HG02571 (cell line): ENCODE results near the gene HES2.
"Not testable (repeated sequence)": the region's sequence is repeated elsewhere in the genome, so short reads cannot be mapped to it uniquely, and the experiment has no call there.

Experiments used
- ATAC-seq: cut with Tn5 transposase; IDR thresholded peaks from one replicate; pipeline ENCODE4 v1.9.1; 2021; ENCODE audit warnings: mild to moderate bottlenecking, moderate library complexity; ENCODE audit not compliant: unreplicated experiment

Gene HES2

DNA sequence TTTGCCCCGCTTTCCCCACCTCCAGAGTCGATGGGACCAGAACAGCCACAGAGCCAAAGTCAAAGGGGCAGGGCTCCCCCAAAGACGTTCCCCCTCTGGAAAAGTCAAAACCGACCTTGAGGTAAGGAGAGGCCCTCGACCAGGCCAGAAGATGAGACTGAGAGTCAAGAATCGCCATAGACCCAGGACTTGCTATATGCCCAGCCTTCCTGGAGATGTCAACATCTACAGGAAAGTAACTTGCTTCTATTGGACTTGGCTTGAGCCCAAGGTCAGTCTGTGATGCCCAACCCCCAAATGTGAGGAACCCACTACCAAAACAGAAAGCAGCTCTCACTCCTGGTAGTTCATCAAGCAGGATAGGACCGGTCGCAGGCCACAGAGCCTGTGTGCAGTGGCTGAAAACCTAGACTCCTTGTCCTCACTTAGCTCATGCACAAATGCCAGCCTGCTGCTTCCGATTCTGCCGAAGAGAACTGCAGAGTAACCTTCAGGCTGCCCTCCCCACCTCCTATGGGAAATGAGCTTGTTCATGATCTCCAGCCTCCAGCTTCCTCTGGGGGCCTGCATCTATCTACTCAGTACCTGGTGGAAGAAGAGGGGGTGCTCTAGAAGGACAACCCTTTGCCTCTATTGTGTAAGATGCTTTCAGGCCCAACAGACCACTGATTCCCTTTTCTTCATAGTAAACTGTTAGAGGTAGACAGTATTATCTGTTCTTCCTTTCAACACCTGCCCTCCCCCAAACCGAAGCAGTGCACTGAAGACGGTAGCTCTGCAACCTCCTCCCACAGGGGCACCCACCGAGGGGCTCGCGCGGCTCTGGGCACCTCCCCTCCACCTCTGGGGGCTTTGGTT, 27.5 kb downstream of the HES2 start:
- ATAC-seq = no peak

- ATAC-seq = no peak
Measured at GRCh38 chr1:6389971-6390370, 29.7 kb downstream of the HES2 start.

- ATAC-seq = no peak
Measured at GRCh38 chr1:6386371-6386949, 33.3 kb downstream of the HES2 start.

DNA sequence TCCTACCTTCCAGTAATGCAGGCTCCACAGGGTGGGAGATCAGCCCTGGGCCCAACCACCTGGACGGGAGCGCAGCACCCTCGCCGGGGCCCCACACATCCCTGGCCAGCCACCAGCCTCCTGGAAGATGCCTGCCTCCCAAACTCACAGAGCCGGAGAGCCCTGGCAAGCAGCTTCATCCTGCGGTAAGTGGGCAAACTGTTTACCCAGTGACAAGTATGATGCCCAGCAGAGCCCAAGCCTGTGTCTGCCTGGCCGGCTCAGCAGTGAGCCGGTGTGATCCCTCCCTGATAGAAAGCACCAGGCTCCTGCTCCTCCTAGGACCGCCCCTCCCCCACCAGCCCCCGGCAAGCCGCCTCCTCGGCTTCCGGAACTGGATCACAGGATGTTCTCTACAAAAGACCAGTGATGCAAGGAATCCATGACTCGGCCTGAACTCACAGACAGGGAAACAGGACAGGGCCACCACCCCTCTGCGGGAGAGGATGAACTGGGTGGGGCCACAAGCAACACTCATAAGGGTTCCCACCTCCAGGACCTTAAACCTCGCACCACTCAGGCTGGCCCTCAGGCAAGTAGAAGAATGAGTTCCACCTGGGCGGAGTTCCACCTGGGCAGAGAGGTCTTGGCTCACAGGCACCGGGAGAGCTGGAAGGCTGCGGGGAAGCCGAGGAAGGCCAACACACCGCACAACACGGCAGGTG, 34.1 kb downstream of the HES2 start:
- no peak for ATAC-seq

GRCh38 chr1:6384962-6385361, 34.8 kb downstream of the HES2 start:
- ATAC-seq = no peak

- no peak for ATAC-seq
Measured at GRCh38 chr1:6384135-6384534, 35.6 kb downstream of the HES2 start.

GRCh38 chr1:6380037-6380436, 39.7 kb downstream of the HES2 start:
- ATAC-seq = no peak

DNA sequence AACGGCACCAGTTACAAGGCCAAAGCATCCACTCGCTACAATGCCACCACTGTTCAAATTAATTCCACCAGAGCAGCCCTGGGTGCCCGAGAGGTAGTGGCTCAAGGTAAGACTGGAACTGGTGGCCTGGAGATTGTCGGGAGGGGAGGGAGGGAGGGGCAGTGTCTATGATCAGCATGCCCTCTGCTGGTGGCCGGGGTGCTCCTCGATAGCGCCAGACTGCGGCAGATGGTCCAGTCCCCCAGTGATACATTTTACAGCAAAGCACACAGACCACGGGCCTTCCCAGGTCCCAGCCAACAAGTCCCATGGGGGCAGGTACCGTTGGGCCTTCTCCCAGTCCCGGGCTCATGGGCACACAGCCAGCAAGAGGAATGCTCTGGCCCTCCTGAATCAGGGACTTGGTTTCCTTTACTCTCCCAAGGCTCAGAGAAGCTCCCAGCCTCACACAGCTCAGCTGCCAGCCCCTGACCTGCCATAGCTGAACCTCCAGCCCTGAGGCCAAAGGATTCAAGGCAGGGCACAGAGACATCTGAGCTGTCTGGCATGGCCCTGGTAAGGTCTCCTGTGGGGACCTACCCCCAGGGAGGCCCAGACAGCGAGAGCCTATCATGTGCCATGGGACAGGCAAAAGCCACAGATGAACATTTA, 41.5 kb downstream of the HES2 start:
- ATAC-seq = no peak

DNA sequence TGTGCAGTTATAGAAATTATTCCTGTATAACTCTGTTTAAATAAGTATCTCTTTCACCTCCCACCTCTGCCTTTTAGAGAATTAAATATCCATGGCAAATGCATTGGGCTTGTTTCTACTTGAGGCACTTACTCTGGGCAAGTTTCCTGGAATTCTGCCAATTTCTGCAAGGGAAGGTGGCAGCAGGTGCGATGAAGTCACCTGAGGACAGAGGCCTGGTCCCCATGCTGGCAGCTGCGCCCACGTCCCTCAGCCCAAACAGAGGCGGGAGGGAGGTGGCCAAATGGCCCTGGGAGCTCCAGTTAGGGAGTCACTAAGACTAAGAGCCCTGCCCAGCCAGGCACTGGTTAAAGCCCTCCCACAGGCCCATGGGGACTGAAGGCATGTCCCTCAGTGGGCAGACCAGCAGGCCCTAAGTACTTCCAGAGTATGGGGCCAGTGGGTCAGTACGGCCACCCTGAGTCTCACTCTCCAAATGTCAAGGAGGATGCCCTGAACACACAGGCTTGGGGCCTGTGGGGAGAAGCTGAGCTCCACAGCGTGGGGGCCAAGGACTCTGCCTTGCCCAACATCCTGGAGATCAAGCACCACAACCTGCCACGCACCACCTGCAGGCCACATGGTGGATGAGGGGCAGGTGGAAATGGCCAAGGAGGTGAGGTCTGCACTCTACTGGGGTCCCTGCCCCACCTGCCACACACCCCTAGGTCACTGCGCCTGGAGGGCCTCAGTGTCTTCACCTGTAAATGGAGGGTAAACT, 45.6 kb downstream of the HES2 start:
- no peak for ATAC-seq

- ATAC-seq = not testable (repeated sequence)
Measured at GRCh38 chr1:6372236-6372635, 47.5 kb downstream of the HES2 start.

GRCh38 chr1:6370006-6370405, 49.7 kb downstream of the HES2 start:
- no peak for ATAC-seq

DNA sequence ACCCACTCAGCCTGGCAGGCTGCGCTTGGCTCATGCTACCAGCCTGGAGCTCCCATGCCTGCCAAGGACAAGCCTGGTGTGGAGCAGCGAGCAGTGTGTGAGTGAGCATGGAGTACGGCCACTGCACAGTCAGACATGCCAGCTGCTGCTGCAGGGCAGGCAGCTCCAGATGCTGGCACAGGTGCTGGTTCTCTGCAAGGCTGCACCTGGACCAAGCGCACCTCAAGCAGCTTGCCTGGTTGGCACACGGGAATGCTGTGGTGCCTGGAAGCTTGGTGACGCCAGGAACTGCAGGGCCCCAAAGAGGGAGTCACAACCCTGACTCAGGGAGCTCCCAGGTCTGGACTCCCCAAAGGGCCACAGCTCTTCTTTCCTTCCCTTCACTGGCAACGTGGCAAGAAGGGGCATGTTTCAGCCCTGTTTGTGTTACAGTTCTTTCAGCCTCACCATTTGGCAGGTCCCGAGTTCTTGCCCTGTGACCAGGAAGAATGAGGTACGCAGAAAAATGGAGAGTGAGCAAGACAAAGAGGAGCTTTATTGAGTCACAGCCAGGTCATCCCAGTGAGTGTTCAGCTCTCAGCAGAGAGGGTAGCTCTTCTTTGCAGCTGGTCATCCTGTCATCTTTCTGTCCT, 52.2 kb downstream of the HES2 start:
- no peak for ATAC-seq

DNA sequence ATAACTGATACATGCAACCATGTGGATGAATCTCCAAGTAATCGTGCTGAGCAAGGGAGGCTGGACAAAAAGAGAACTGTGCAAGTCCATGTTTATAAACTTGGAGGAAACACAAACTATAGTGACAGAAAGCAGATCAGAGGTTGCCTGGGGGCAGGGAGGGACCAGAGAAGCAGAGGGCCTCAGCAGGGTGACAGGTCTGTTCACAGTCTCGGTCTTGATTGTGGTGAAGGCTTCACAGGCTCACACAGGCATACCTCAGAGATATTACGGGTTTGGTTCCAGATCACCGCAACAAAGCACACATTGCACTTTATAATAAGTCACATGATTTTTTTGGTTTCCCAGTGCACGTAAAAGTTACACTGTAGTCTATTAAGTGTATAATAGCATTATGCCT, 54.7 kb downstream of the HES2 start:
- no peak for ATAC-seq

DNA sequence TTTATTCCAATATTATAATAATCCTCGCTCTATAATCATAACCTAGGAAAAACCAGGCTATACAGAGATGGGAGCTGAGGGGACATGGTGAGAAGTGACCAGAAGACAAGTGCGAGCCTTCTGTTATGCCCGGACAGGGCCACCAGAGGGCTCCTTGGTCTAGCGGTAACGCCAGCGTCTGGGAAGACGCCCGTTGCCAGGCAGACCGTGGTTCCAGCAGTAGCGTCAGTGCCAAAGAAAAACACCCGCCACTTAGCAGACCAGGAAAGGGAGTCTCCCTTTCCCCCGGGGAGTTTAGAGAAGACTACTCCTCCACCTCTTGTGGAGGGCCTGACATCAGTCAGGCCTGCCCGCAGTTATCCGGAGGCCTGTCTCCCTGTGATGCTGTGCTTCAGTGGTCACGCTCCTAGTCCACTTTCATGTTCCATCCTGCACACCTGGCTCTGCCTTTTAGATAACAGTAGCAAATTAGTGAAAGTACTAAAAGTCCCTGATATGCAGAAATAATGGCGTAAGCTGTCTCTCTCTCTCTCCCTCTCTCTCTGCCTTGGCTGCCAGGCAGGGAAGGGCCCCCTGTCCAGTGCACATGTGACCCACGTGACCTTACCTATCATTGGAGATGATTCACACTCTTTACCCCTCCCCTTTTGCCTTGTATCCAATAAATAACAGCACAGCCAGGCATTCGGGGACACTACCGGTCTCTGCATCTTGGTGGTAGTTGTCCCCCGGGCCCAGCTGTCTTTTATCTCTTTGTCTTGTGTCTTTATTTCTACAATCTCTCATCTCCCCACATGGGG, 56.4 kb downstream of the HES2 start:
- not testable (repeated sequence) for ATAC-seq
